Panc1 (cell line): Measurements from ENCODE around the gene CCDC68. TPM values are rescaled to one million over a fixed set of nuclear protein-coding genes. Genes with fewer than 3 reads are reported as not detected.

Experiments
- ATAC-seq: fragments of 200-7000 bp; cut with Tn5 transposase; 2 replicates; pipeline ENCODE4 v1.9.1; 2020; ENCODE audit warnings: mild to moderate bottlenecking, moderate library complexity
- BruUV-seq: library from RNA; stranded (reverse); fragments of 400-500 nt; replicated peaks from 2 replicates; lab custom pipeline; 2021; lab: Mats Ljungman, UMichigan
- CTCF ChIA-PET: fragments of 300-600 bp; sonication (Branson Sonifier 250); formaldehyde crosslinking; loops from one replicate; lab custom pipeline; 2022; ENCODE audit warnings: antibody characterized with exemption; lab: Charles Lee
- POLR2A ChIA-PET: fragments of 300-600 bp; sonication (Branson Sonifier 250); formaldehyde crosslinking; loops from one replicate; lab custom pipeline; 2022; ENCODE audit warnings: antibody characterized with exemption; lab: Charles Lee
- DNase-seq: peaks from one replicate; pipeline ENCODE4 v3.0.0-alpha.2; 2010; ENCODE audit warnings: low read depth, low spot score
- H3K27ac ChIP-seq: 2 replicates; pipeline ENCODE4 v1.5.1; 2011; ENCODE audit warnings: mild to moderate bottlenecking, low read length, inconsistent platforms
- H3K27me3 ChIP-seq: fragments of 200-500 bp; sonication (Bioruptor generic); 2 replicates; pipeline ENCODE4 v1.6.0; 2014; ENCODE audit warnings: low read length, inconsistent platforms; ENCODE audit not compliant: control insufficient read depth, insufficient read depth
- H3K36me3 ChIP-seq: fragments of 200-500 bp; sonication (Bioruptor generic); 2 replicates; pipeline ENCODE4 v1.5.1; 2014; ENCODE audit warnings: inconsistent platforms, mild to moderate bottlenecking, low read length, moderate library complexity; ENCODE audit not compliant: control insufficient read depth, insufficient read depth
- H3K4me1 ChIP-seq: 2 replicates; pipeline ENCODE4 v1.5.1; 2011; ENCODE audit warnings: inconsistent platforms, mild to moderate bottlenecking, low read length, moderate library complexity; ENCODE audit not compliant: control insufficient read depth, insufficient read depth
- H3K4me3 ChIP-seq, 2 experiments: 2 replicates each; pipeline ENCODE4 v1.5.1; 2011 to 2012; ENCODE audit warnings: low read depth in 2 of 2, low read length in 2 of 2, mild to moderate bottlenecking in 2 of 2, inconsistent platforms in 1 of 2, moderate library complexity in 1 of 2
- H3K9me3 ChIP-seq: fragments of 200-500 bp; sonication (Bioruptor generic); 2 replicates; pipeline ENCODE4 v1.5.1; 2014; ENCODE audit warnings: low read depth, mild to moderate bottlenecking, inconsistent platforms, low read length, moderate library complexity; ENCODE audit not compliant: control insufficient read depth, insufficient read depth
- POLR2AphosphoS5 ChIP-seq: IDR thresholded peaks from 2 replicates; pipeline ENCODE4 v1.6.1; 2012; ENCODE audit warnings: mild to moderate bottlenecking, low read depth, low read length, moderate library complexity
- SIN3A ChIP-seq: IDR thresholded peaks from 2 replicates; pipeline ENCODE4 v1.6.1; 2012; ENCODE audit warnings: low read depth, mild to moderate bottlenecking, low read length, moderate library complexity, borderline replicate concordance; ENCODE audit not compliant: insufficient read depth
- TCF7L2 ChIP-seq: IDR thresholded peaks from 2 replicates; pipeline ENCODE4 v1.6.1; 2011; ENCODE audit warnings: mild to moderate bottlenecking, low read depth, low read length, inconsistent platforms
- in situ Hi-C: cut with HindIII; loops from 2 replicates; pipeline ENCODE4 v1.10.0; 2016; ENCODE audit warnings: low sequenced_read_pairs, low pct_unique_long_range_greater_than_20kb
- intact Hi-C: fragments of 100-400 bp; cut with micrococcal nuclease; formaldehyde crosslinking; loops from one replicate; pipeline ENCODE4 v1.10.0; 2022; ENCODE audit not compliant: unreplicated experiment
- total RNA-seq: library from RNA; stranded (reverse); gene quantifications from one replicate; pipeline ENCODE4 v1.2.1, GENCODE V29; 2021; ENCODE audit not compliant: unreplicated experiment
- TF ChIP-seq, protein P1 (sequence below): fragments of 450-650 bp; IDR thresholded peaks from 2 replicates; pipeline ENCODE4 v1.5.1; 2017; ENCODE audit warnings: mild to moderate bottlenecking
- TF ChIP-seq, protein P2 (sequence below), 2 experiments: IDR thresholded peaks; 2 replicates each; pipeline ENCODE4 v1.6.1; 2011 to 2012; ENCODE audit warnings: low read depth in 2 of 2, control low read depth in 1 of 2, low read length in 1 of 2, mild to moderate bottlenecking in 1 of 2, moderate library complexity in 1 of 2; ENCODE audit not compliant: insufficient read depth in 1 of 2

CCDC68 gene
- total RNA-seq, 1 experiment from 2014 or later, result 0.41 TPM

DNA sequence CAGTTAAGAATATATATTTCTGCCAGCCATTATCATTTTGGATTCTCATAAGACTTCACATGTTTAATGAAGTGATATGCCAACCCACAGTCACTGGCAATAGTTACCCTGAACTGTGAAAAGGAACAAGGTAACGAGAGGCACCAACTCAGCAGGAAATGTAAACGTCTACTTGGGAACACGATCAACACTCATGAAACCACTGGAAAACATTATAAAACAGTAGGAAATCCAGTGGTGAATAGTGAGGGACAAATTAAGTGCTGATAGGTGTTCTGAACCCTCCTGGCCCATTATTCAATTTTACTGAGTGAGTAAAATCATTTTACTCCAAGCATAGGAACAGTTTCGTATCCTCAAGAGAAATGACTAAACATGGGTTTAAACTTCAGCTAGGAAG lies 17.1 kb downstream of the CCDC68 start:
- Histone ChIP-seq H3K9me3 (no peaks in the 10 kb centered on the region), H3K4me3 (no peak overlapping the region), H3K4me1 (no peaks in the 10 kb centered on the region; the same call in none of the 2 replicates), H3K27me3 (no peaks in the 10 kb centered on the region), H3K27ac (no peak overlapping the region), H3K36me3 (no peaks in the 10 kb centered on the region)
- ChIA-PET POLR2A (no interaction called here), CTCF (no interaction called here)
- intact Hi-C loops (no loop called here), in situ Hi-C loops (no loop called here)
- no peak for ATAC-seq
- no TSS peak for BruUV-seq
- TF ChIP-seq, protein P1, sequence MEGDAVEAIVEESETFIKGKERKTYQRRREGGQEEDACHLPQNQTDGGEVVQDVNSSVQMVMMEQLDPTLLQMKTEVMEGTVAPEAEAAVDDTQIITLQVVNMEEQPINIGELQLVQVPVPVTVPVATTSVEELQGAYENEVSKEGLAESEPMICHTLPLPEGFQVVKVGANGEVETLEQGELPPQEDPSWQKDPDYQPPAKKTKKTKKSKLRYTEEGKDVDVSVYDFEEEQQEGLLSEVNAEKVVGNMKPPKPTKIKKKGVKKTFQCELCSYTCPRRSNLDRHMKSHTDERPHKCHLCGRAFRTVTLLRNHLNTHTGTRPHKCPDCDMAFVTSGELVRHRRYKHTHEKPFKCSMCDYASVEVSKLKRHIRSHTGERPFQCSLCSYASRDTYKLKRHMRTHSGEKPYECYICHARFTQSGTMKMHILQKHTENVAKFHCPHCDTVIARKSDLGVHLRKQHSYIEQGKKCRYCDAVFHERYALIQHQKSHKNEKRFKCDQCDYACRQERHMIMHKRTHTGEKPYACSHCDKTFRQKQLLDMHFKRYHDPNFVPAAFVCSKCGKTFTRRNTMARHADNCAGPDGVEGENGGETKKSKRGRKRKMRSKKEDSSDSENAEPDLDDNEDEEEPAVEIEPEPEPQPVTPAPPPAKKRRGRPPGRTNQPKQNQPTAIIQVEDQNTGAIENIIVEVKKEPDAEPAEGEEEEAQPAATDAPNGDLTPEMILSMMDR, result no peak
- TF ChIP-seq TCF7L2 (no peak), SIN3A (no peak), POLR2AphosphoS5 (no peak)
- TF ChIP-seq, protein P2, sequence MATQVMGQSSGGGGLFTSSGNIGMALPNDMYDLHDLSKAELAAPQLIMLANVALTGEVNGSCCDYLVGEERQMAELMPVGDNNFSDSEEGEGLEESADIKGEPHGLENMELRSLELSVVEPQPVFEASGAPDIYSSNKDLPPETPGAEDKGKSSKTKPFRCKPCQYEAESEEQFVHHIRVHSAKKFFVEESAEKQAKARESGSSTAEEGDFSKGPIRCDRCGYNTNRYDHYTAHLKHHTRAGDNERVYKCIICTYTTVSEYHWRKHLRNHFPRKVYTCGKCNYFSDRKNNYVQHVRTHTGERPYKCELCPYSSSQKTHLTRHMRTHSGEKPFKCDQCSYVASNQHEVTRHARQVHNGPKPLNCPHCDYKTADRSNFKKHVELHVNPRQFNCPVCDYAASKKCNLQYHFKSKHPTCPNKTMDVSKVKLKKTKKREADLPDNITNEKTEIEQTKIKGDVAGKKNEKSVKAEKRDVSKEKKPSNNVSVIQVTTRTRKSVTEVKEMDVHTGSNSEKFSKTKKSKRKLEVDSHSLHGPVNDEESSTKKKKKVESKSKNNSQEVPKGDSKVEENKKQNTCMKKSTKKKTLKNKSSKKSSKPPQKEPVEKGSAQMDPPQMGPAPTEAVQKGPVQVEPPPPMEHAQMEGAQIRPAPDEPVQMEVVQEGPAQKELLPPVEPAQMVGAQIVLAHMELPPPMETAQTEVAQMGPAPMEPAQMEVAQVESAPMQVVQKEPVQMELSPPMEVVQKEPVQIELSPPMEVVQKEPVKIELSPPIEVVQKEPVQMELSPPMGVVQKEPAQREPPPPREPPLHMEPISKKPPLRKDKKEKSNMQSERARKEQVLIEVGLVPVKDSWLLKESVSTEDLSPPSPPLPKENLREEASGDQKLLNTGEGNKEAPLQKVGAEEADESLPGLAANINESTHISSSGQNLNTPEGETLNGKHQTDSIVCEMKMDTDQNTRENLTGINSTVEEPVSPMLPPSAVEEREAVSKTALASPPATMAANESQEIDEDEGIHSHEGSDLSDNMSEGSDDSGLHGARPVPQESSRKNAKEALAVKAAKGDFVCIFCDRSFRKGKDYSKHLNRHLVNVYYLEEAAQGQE (IDR thresholded peaks at IDR 0.05; ENCODE audit: insufficient read depth in 1 of 2, low read depth in 2 of 2, low read length in 1 of 2), result no peak
- no peak for DNase-seq

- ChIA-PET CTCF (no interaction called here), POLR2A (no interaction called here)
- Histone ChIP-seq H3K9me3 (no peaks in the 10 kb centered on the region), H3K4me3 (no peak overlapping the region), H3K27me3 (no peaks in the 10 kb centered on the region), H3K36me3 (no peaks in the 10 kb centered on the region), H3K27ac (no peak overlapping the region), H3K4me1 (no peaks in the 10 kb centered on the region)
- intact Hi-C loops (no loop called here), in situ Hi-C loops (no loop called here)
- TF ChIP-seq, protein P2 (IDR thresholded peaks at IDR 0.05; ENCODE audit: insufficient read depth in 1 of 2, low read depth in 2 of 2, low read length in 1 of 2), result no peak
- TF ChIP-seq SIN3A (no peak), TCF7L2 (no peak), POLR2AphosphoS5 (no peak)
- TF ChIP-seq, protein P1, result no peak
- ATAC-seq (no peak), DNase-seq (no peak)
- BruUV-seq, result no TSS peak
Measured at GRCh38 chr18:54939361-54939917, 19.8 kb downstream of the CCDC68 start.
